Measurements from ENCODE around the gene RORC.
"Not testable (repeated sequence)": the region's sequence is repeated elsewhere in the genome, so short reads cannot be mapped to it uniquely, and the experiment has no call there.

RORC gene

DNA sequence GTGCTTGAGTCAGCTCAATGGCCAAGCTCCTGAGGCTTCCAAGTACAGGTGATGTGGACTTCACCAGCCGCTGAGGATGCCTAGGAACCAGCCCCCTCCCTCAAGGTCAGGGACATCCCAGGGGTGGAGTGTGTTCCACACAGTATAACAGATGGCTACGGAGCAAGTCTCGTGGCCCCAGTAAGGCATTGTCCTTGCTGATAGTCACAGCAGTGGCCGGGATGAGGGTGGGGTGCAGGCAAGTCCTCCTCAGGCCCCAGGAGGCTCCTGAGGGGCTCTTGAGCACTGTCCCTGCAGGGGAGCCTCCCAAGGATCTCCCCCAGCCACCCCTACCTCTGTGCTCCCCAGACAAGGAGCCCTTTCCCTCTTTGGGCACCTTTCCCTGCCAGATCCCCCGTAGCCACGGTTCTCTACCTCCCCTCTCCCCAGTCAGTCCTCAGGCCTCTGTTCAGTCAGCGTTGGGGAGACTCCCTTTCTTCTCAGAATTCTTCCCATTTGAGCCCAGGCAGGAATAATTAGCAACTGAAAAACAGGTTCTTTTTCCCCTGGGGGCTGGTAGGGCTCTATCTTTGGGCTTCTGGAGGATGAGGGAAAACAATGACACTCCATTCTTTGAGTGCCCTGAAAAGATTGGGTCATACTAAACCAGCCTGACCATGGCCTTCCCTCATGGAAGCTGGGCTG is 29.0 kb upstream of the RORC start:
- peaks cover 17% of the 10 kb centered on the region for H3K4me1 ChIP-seq
- peak overlapping the region; percentile 71; the same call in 1 of the 2 replicates for H3K4me2 ChIP-seq
- no peak overlapping the region for H3K9ac ChIP-seq
- no peak overlapping the region for H3K4me3 ChIP-seq
- H4K20me1 ChIP-seq: no peaks in the 10 kb centered on the region
- H3K27me3 ChIP-seq: no peaks in the 10 kb centered on the region
- H3K27ac ChIP-seq: no peak overlapping the region
- TF ChIP-seq Cebpa-rat (IDR thresholded peaks at IDR 0.05): no peak
- no peaks in the 10 kb centered on the region for H3K9me3 ChIP-seq
- no peaks in the 10 kb centered on the region for H3K36me3 ChIP-seq

DNA sequence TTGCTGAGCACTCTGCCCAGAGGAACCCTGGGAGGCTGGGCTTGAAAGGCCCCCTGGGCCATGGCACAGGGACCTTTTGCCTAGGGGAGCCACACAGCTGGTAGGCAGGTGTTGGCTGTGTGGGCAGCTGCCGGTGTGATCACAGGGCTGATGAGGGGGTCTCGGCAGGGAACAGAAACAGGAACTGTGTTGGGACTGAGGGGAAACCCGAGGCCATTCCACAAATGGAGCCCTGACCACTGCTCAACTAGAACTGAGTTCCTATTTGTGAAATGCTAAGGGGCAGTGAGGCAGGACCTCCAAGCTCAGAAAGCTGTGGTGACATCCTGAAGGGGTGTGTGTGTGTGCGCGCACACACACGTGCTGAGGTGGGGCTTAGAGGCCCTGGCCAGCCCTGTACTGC is 28.3 kb upstream of the RORC start:
- no peak overlapping the region for H3K27ac ChIP-seq

DNA sequence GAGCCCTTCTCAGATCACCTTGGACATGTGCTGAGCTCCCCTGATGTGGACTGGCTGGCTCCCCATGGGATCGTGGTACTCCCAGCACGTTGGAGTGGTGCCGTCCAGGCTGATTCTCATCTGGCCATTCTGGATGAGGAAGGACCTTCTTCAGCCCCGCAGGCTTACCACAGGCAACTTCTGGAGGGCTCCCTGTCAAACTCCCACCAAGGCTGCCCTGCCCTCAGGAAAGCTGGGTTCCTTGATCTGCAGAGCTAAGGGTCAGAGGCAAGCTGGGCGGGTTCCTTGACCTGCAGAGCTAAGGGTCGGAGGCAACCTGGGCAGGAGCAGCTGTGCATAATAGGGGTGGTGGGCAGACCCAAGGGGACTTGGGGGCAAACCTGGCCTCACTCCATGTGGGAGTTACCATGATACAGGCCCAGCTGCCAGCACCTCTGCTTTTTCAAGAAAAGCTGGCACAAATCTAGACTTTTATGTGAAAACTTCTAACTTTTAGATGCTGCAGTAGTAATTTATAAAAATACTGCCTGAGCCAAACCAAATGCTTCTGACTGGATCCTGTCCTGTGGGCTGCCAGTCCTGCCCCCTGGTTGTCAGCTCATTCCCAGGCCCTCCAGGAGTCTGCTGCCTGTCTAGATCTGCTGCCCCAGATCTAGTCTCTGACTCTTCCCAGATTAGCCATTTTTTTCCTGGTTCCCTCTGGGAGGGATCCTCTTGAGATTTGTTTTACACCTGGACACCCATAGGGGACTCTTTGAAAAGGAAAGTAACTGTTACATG is 27.5 kb upstream of the RORC start:
- Histone ChIP-seq H3K4me3 (no peak overlapping the region), H3K4me1 (peaks cover 17% of the 10 kb centered on the region), H3K9ac (no peak overlapping the region), H3K27ac (no peak overlapping the region), H4K20me1 (no peaks in the 10 kb centered on the region), H3K36me3 (no peaks in the 10 kb centered on the region), H3K9me3 (no peaks in the 10 kb centered on the region), H3K27me3 (no peaks in the 10 kb centered on the region), H3K4me2 (peak overlapping the region; percentile 71)
- TF ChIP-seq Cebpa-rat (IDR thresholded peaks at IDR 0.05): no peak

More for the DNA sequence above, 28.3 kb upstream of the RORC start:
- Histone ChIP-seq H3K36me3 (no peaks in the 10 kb centered on the region), H4K20me1 (no peaks in the 10 kb centered on the region), H3K4me3 (no peak overlapping the region), H3K9ac (0 out of 2 replicates have a peak overlapping the region, but pooled peaks have one; percentile 11), H3K4me1 (peaks cover 17% of the 10 kb centered on the region), H3K4me2 (peak overlapping the region; percentile 71), H3K27me3 (no peaks in the 10 kb centered on the region), H3K9me3 (no peaks in the 10 kb centered on the region)
- no peak for TF ChIP-seq Cebpa-rat (IDR thresholded peaks at IDR 0.05)

DNA sequence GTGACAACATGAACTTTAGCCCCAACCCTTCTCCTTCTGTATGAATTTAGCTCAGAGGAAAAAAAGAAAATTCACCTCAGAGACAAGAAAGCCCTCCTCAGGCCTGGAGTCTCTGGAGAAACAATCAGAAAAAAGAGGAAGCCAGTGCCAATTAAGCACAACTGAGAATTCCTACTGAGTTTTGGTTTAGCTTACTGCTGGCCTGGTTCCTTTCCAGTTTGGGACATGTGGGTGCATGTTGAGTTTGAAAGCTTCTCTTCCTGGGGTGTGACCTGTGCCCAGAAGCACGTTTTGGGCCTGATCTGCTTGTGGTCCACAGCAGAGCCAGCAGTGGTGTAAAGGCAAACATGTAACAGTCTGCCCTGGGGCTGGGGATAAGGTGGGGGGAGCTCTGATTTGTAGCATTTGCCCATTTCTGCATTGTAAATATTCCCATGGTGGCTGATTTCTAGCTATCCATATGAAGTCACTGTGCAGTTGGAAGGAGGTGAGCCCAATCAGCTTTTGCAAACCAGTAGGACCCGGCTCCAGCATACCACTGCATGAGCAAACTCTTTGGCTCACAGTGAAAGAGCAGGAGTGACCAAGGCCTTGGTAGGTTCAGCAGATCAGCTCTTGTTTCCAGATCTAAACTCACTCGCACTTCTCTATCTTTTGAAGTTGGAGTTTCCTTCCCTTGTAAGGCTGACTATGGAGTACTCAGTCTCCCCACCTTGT is 26.6 kb upstream of the RORC start:
- H3K27ac ChIP-seq: no peak overlapping the region
- H3K9me3 ChIP-seq: no peaks in the 10 kb centered on the region
- H4K20me1 ChIP-seq: no peaks in the 10 kb centered on the region
- H3K4me3 ChIP-seq: no peak overlapping the region
- no peaks in the 10 kb centered on the region for H3K27me3 ChIP-seq
- H3K36me3 ChIP-seq: no peaks in the 10 kb centered on the region
- no peak overlapping the region for H3K9ac ChIP-seq
- no peak overlapping the region for H3K4me2 ChIP-seq
- no peak for TF ChIP-seq Cebpa-rat (IDR thresholded peaks at IDR 0.05)
- peaks cover 17% of the 10 kb centered on the region for H3K4me1 ChIP-seq

DNA sequence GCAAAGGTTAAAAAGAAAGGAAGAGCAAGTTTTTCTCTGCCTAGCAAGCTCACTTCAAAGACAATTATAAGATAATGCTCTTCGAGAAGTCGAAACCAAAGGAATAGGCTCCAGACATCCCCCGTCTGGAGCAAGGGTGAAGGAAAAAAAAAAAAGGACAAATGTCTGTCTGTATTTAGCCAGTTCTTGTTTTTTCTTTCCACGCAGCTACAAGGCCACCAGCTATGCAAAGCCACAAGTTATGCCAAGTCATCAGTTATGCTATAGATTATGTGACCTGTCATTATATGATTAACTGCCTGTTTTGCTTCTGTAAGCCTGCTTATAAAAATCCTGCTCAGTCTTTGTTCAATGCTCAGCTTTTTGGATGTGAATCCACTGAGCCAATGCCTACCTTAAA is 24.3 kb upstream of the RORC start:
- no peaks in the 10 kb centered on the region for H3K9me3 ChIP-seq
- H3K4me2 ChIP-seq: no peak overlapping the region
- H3K9ac ChIP-seq: no peak overlapping the region
- peaks cover 17% of the 10 kb centered on the region for H3K4me1 ChIP-seq
- no peak overlapping the region for H3K4me3 ChIP-seq
- no peak overlapping the region for H3K27ac ChIP-seq
- TF ChIP-seq Cebpa-rat (IDR thresholded peaks at IDR 0.05): no peak
- no peaks in the 10 kb centered on the region for H4K20me1 ChIP-seq
- no peaks in the 10 kb centered on the region for H3K36me3 ChIP-seq
- H3K27me3 ChIP-seq: no peaks in the 10 kb centered on the region

DNA sequence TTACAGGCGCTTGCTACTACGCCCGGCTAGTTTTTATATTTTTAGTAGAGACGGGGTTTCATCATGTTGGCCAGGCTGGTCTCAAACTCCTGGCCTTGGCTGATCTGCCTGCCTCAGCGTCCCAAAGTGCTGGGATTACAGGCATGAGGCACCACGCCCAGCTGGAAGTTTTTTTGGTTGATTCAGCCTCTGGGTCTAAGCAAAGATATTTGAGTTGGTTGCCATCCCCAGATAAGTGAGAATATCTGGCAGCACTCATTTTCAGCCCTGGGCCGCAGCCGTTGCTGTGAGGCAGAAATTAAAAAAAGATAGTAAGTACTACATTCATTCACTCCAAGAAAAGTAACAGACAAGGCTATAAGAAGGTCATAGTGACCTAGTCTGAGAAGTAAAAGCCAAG is 23.9 kb upstream of the RORC start:
- not testable (repeated sequence) for H3K27ac ChIP-seq, H3K36me3 ChIP-seq, H3K4me2 ChIP-seq, H3K9ac ChIP-seq, H3K27me3 ChIP-seq, H4K20me1 ChIP-seq, H3K4me3 ChIP-seq, H3K9me3 ChIP-seq
- H3K4me1 ChIP-seq: peaks cover 14% of the 10 kb centered on the region

DNA sequence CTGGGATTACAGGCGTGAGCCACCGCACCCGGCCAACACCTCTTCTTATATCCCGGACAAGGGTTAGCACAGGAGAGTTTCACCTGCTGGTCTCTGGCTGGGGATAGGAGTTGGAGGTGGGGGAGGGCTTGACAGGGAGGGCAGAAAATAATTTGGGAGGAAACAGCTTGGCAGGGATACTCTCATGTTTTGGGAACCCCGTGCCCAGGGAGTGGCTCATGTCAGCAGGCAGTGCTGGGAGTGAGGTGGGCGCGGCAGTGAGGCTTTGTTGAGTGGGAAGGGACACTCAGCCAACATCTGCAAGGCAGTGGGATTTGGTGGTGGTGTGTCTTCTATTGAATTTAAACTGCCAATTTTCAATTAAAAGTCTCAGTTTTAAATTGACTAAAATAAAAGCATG is 23.1 kb upstream of the RORC start:
- H3K27me3 ChIP-seq: no peaks in the 10 kb centered on the region
- peaks cover 5% of the 10 kb centered on the region for H3K4me1 ChIP-seq
- no peak overlapping the region for H3K27ac ChIP-seq
- H3K9ac ChIP-seq: no peak overlapping the region
- no peaks in the 10 kb centered on the region for H3K9me3 ChIP-seq
- H3K4me2 ChIP-seq: no peak overlapping the region
- no peaks in the 10 kb centered on the region for H4K20me1 ChIP-seq
- H3K36me3 ChIP-seq: no peaks in the 10 kb centered on the region
- H3K4me3 ChIP-seq: no peak overlapping the region
- TF ChIP-seq Cebpa-rat (IDR thresholded peaks at IDR 0.05): no peak

DNA sequence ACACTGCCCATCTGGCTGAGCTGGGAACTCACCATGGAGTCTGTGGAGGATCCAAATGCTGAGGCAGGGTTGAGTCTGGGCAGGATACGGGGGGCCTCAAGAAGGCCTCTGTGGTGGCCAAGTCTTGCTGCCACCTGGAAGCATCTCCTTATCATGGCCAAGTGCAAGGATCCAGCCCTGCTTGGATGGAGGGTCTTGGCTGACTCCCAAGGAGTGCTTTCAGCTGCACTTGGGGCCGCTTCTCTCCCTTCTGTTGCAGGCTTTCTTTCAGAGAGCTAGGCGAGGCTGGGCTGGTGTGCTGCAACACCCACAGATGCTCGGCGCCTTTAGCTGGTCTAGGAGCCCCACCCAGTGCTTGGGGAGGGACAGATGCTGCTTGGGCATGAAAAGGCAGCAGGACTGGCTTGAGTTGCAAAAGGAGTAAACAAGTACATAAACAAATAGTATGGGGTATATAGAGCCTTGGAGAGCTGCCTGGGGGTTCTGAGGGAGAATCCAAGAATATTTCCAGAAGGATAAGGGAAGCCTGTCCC is 21.9 kb upstream of the RORC start, which contains the start of gene THEM5:
TSS of gene THEM5 (minus strand) at position 302 of the 533 bp plus-strand sequence. CDS start at position 155, 147 bp downstream.
- Histone ChIP-seq H3K4me2 (no peak within 1 kb of the TSS), H3K4me3 (no peak within 1 kb of the TSS), H3K4me1 (peaks cover 9% of the 10 kb centered on the region), H3K9ac (no peak within 1 kb of the TSS), H3K36me3 (no peaks in the 10 kb centered on the region), H3K27ac (no peak within 1 kb of the TSS), H3K27me3 (no peaks in the 10 kb centered on the region), H4K20me1 (no peaks in the 10 kb centered on the region), H3K9me3 (no peaks in the 10 kb centered on the region)
- no peak for TF ChIP-seq Cebpa-rat (IDR thresholded peaks at IDR 0.05)

DNA sequence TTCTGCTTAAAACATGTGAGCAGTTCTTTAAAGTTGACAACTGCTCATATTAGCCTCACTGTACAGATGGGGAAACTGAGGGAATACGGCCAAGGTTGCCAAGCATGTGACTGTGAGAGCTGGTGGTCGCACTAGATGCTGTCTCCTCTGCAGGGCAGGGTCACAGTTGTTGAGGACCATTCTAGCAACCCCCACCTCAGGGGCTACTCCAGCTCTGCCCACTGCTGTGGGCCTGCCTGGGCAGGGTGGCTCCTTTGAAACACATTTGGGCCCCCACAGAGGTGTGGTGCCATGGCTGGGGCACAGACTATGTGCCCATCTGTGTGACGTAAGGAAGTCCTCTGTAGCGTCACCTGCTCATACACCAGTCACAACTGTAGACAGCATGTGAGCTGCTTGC is 21.1 kb upstream of the RORC start:
- no peaks in the 10 kb centered on the region for H3K9me3 ChIP-seq
- H3K9ac ChIP-seq: no peak overlapping the region
- H3K27ac ChIP-seq: no peak overlapping the region
- no peaks in the 10 kb centered on the region for H3K27me3 ChIP-seq
- no peak overlapping the region for H3K4me2 ChIP-seq
- no peaks in the 10 kb centered on the region for H4K20me1 ChIP-seq
- H3K4me1 ChIP-seq: peaks cover 17% of the 10 kb centered on the region
- TF ChIP-seq Cebpa-rat (IDR thresholded peaks at IDR 0.05): no peak
- no peak overlapping the region for H3K4me3 ChIP-seq
- no peaks in the 10 kb centered on the region for H3K36me3 ChIP-seq

DNA sequence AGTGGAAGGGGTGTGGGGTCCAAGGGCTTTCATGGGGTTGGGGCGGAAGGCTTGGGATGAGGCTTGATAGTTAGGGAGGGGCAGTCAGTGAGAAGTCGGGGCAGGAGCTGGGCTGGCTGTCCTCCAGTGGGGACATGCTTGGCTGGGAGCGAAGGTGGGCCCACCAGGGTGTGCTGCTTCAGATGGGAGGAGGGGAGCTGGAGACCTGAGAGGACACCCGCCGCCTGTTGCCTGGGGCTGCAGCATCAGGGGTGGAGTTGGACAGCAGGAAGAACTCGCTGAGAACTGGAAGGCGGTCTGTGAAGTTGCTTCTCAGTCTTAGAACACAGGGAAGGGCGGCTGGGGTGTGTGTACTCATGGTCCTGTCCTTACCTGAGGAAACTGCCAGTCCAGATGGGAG is 20.3 kb upstream of the RORC start:
- no peaks in the 10 kb centered on the region for H3K36me3 ChIP-seq
- no peak overlapping the region for H3K27ac ChIP-seq
- H3K4me1 ChIP-seq: peaks cover 17% of the 10 kb centered on the region
- no peaks in the 10 kb centered on the region for H3K27me3 ChIP-seq
- H4K20me1 ChIP-seq: no peaks in the 10 kb centered on the region
- H3K4me3 ChIP-seq: no peak overlapping the region
- no peaks in the 10 kb centered on the region for H3K9me3 ChIP-seq
- no peak overlapping the region for H3K9ac ChIP-seq
- no peak for TF ChIP-seq Cebpa-rat (IDR thresholded peaks at IDR 0.05)
- no peak overlapping the region for H3K4me2 ChIP-seq

All from BLaER1 (cell line).